Left lung (tissue), 10 donors: ENCODE data around the gene LOXHD1. TPM values are rescaled to one million over a fixed set of nuclear protein-coding genes. Genes with fewer than 3 reads are reported as not detected.

Source experiments
- ATAC-seq: fragments of 200-7000 bp; cut with Tn5 transposase; one replicate; pipeline ENCODE4 v1.9.1; 2020; ENCODE audit warnings: moderate library complexity
- DNase-seq, 4 donors: peaks; one replicate each; pipeline ENCODE4 v3.0.0-alpha.2; 2013 to 2020
- H3K27ac ChIP-seq, 2 donors: fragments of 200-600 bp; sonication (generic) in 1 of 2; one replicate each; pipeline versions ENCODE4 v1.5.0 to v1.8.0; 2020 to 2021
- H3K27me3 ChIP-seq, 2 donors: fragments of 200-600 bp; sonication (generic) in 1 of 2; one replicate each; pipeline versions ENCODE4 v1.5.0 to v1.8.0; 2020 to 2021
- H3K36me3 ChIP-seq, 2 donors: fragments of 200-600 bp; sonication (generic) in 1 of 2; one replicate each; pipeline versions ENCODE4 v1.5.0 to v1.8.0; 2020 to 2021
- H3K4me1 ChIP-seq, 2 donors: fragments of 200-600 bp; one replicate each; pipeline ENCODE4 v1.8.0; 2021
- H3K4me3 ChIP-seq, 2 donors: fragments of 200-600 bp; sonication (generic) in 1 of 2; one replicate each; pipeline versions ENCODE4 v1.5.0 to v1.8.0; 2020 to 2021; ENCODE audit warnings: mild to moderate bottlenecking in 1 of 2
- H3K9me3 ChIP-seq, 2 donors: fragments of 200-600 bp; sonication (generic) in 1 of 2; one replicate each; pipeline versions ENCODE4 v1.5.0 to v1.8.0; 2020 to 2021
- intact Hi-C, 2 donors: fragments of 100-400 bp; cut with DNase I; formaldehyde crosslinking; loops; one replicate each; pipeline versions ENCODE4 v1.11.2 to v1.14.2; 2022
- polyA plus RNA-seq, 6 donors: library from polyadenylated mRNA; unstranded; fragments of 120-200 nt; gene quantifications; one replicate each; pipeline ENCODE4 v1.2.1, GENCODE V29; 2013; ENCODE audit not compliant: insufficient read length in 6 of 6
- total RNA-seq, 2 donors: library from RNA; stranded (reverse); fragmentation: NEBNext Ultra II Directional; extraction: Animal tissue kit (Norgen Biotek cat#: 25700); gene quantifications; one replicate each; pipeline ENCODE4 v1.2.1, GENCODE V29; 2021
- TF ChIP-seq, protein P1 (sequence below), 2 donors: fragments of 200-600 bp; sonication (generic) in 1 of 2; IDR thresholded peaks; one replicate each; pipeline versions ENCODE4 v1.5.0 to v1.8.0; 2021; ENCODE audit warnings: antibody characterized with exemption in 2 of 2
- donor health status: DM: no; HTN: yes; CAD: no.
- donor health status: DM: no; HTN: no; CAD: no.

The LOXHD1 gene
- total and polyA plus RNA-seq, 8 donors = 0.52 to 2.0 (median 1.2) TPM

GRCh38 chr18:46429130-46429529, 227.9 kb downstream of the LOXHD1 start:
- ATAC-seq (no peak), DNase-seq (no peak)
- TF ChIP-seq, protein P1, sequence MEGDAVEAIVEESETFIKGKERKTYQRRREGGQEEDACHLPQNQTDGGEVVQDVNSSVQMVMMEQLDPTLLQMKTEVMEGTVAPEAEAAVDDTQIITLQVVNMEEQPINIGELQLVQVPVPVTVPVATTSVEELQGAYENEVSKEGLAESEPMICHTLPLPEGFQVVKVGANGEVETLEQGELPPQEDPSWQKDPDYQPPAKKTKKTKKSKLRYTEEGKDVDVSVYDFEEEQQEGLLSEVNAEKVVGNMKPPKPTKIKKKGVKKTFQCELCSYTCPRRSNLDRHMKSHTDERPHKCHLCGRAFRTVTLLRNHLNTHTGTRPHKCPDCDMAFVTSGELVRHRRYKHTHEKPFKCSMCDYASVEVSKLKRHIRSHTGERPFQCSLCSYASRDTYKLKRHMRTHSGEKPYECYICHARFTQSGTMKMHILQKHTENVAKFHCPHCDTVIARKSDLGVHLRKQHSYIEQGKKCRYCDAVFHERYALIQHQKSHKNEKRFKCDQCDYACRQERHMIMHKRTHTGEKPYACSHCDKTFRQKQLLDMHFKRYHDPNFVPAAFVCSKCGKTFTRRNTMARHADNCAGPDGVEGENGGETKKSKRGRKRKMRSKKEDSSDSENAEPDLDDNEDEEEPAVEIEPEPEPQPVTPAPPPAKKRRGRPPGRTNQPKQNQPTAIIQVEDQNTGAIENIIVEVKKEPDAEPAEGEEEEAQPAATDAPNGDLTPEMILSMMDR (IDR thresholded peaks at IDR 0.05) = no peak
- H3K4me3 ChIP-seq = no peak overlapping the region
- H3K9me3 ChIP-seq = no peaks in the 10 kb centered on the region
- intact Hi-C loops = no loop called here
- peaks cover 0 to 15% of the 10 kb centered on the region in 2 donors for H3K27me3 ChIP-seq
- no peak overlapping the region for H3K27ac ChIP-seq
- no peaks in the 10 kb centered on the region for H3K36me3 ChIP-seq
- no peaks in the 10 kb centered on the region for H3K4me1 ChIP-seq

DNA sequence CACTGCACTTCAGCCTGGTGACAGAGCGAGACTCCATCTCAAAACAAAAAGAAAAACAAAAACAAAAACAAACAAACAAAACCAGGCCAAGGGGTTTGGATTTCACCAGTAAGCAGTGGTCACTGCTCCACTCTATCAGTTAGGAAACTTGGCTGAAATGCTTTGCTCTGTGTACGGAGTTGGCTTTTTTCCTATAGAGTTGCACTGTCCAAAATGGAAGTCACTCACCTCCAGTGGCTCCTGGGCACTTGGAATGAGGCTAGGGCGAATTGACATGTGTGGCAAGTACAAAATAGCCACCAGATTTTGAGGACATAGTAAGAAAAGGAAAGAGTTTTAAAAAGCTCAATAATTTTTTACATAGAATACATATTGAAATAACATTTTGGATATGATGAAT, 228.7 kb downstream of the LOXHD1 start:
- no peaks in the 10 kb centered on the region for H3K9me3 ChIP-seq
- TF ChIP-seq, protein P1 (IDR thresholded peaks at IDR 0.05) = no peak
- intact Hi-C loops = no loop called here
- no peak for DNase-seq
- no peak overlapping the region for H3K27ac ChIP-seq
- no peaks in the 10 kb centered on the region for H3K36me3 ChIP-seq
- no peaks in the 10 kb centered on the region for H3K4me1 ChIP-seq
- ATAC-seq = no peak
- H3K4me3 ChIP-seq = no peak overlapping the region
- peaks cover 0 to 9% of the 10 kb centered on the region in 2 donors for H3K27me3 ChIP-seq

- Histone ChIP-seq H3K36me3 (no peaks in the 10 kb centered on the region), H3K27me3 (no peaks in the 10 kb centered on the region), H3K9me3 (no peaks in the 10 kb centered on the region), H3K4me1 (no peaks in the 10 kb centered on the region), H3K27ac (no peak overlapping the region), H3K4me3 (no peak overlapping the region)
- TF ChIP-seq, protein P1 (IDR thresholded peaks at IDR 0.05) = no peak
- ATAC-seq (no peak), DNase-seq (no peak)
- intact Hi-C loops = no loop called here
Observed at GRCh38 chr18:46427216-46427995, 229.6 kb downstream of the LOXHD1 start.

Other genes with a start within 250 kb of the LOXHD1 start
- gene ST8SIA5, start 99.8 kb upstream of the LOXHD1 start, total RNA-seq = under 1 TPM; 0.23 to 0.31 TPM
- gene ST8SIA5, start 99.8 kb upstream of the LOXHD1 start, polyA plus RNA-seq = under 1 TPM; 0.09 to 0.43 (median 0.27) TPM